Measurements from ENCODE around the gene BTBD10. TPM values are rescaled to one million over a fixed set of nuclear protein-coding genes. Genes with fewer than 3 reads are reported as not detected.

The BTBD10 gene
- total RNA-seq, 1 experiment from 2014 or later, result 23.3 TPM

DNA sequence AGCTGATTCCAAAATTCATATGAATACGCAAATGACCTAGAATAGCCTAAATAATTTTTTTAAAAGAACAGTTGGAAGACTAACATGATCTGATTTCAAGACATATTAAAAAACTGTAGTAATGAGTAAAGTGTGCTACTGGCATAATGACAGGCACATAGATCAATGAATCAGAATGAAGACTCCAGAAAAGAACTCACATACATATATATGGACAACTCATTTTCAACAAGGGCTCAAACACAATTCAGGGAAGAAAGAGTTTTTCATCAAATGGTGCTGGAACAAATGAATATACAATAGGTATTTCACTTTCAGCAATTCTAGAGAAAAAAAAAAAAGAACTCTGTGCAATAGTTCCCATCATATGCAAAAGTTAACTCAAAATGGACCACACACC lies 33.7 kb downstream of the BTBD10 start:
- Histone ChIP-seq H4K5ac (ENCODE audit: insufficient read length, low read depth, low read length) (no peak overlapping the region), H3K27ac (ENCODE audit: insufficient read length, low read depth, low read length) (no peak overlapping the region), H3K27me3 (ENCODE audit: insufficient read depth, low read length) (no peaks in the 10 kb centered on the region), H2BK12ac (ENCODE audit: insufficient read length, low read depth, low read length) (no peak overlapping the region), H4K8ac (replicated peaks; ENCODE audit: insufficient read length, low read depth, low read length) (no peak overlapping the region), H3K4me2 (ENCODE audit: insufficient read depth, insufficient read length, low read length) (no peak overlapping the region), H3K23ac (ENCODE audit: insufficient read length, low read depth, low read length) (no peak overlapping the region), H2AK5ac (ENCODE audit: insufficient read length, low read length) (no peak overlapping the region), H2BK120ac (ENCODE audit: low read depth, low read length, poor library complexity, severe bottlenecking) (no peak overlapping the region), H3K79me1 (ENCODE audit: insufficient read depth, low read depth, low read length, poor library complexity, severe bottlenecking) (no peaks in the 10 kb centered on the region), H3K56ac (ENCODE audit: insufficient read length, low read depth, low read length) (no peak overlapping the region), H3K4ac (ENCODE audit: low read depth, low read length) (no peak overlapping the region), H2AFZ (ENCODE audit: low read length) (no peak overlapping the region), H3K9ac (ENCODE audit: extremely low read depth, insufficient read length, low read length) (no peak overlapping the region), H2BK15ac (ENCODE audit: low read depth, low read length) (no peak overlapping the region), H3K4me1 (ENCODE audit: insufficient read depth, low read length) (no peaks in the 10 kb centered on the region), H3T11ph (ENCODE audit: low read length) (no peak overlapping the region), H3K14ac (ENCODE audit: insufficient read depth, low read length) (no peak overlapping the region), H3K79me2 (ENCODE audit: insufficient read depth, low read length) (no peaks in the 10 kb centered on the region; the same call in 1 of the 2 replicates), H2BK20ac (ENCODE audit: low read depth, low read length, poor library complexity, severe bottlenecking) (no peak overlapping the region), H2BK5ac (ENCODE audit: insufficient read length, low read length) (no peak overlapping the region), H4K91ac (ENCODE audit: insufficient read length, low read depth, low read length) (no peak overlapping the region), H3K18ac (ENCODE audit: insufficient read length, low read depth, low read length) (no peak overlapping the region), H3K23me2 (ENCODE audit: insufficient read length, low read depth, low read length, poor library complexity, severe bottlenecking) (no peaks in the 10 kb centered on the region), H4K20me1 (ENCODE audit: control insufficient read depth, insufficient read depth, insufficient read length) (no peaks in the 10 kb centered on the region), H3K9me3 (ENCODE audit: control insufficient read depth, low read depth, low read length) (no peaks in the 10 kb centered on the region)
- no CpG with 5 or more reads among the region's 1 CpG for WGBS (ENCODE audit: extremely low coverage, insufficient read length, low lambda C conversion rate)
- TF ChIP-seq CTCF (conservative IDR thresholded peaks at IDR 0.05), result no peak
- peaks cover 10 to 17% of the 10 kb centered on the region in 2 experiments for H3K4me1 Mint-ChIP-seq
- H3K4me3 Mint-ChIP-seq, result no peak overlapping the region
- H3K27me3 Mint-ChIP-seq (ENCODE audit: low read depth), result no peaks in the 10 kb centered on the region
- no peak for DNase-seq
- H3K27ac Mint-ChIP-seq, result no peak overlapping the region
- peaks cover 31 to 36% of the 10 kb centered on the region in 2 experiments for H3K9me3 Mint-ChIP-seq
- H3K36me3 Mint-ChIP-seq (ENCODE audit: insufficient read depth in 1 of 3, low read depth in 3 of 3), result peaks cover 17 to 48% (median 34%) of the 10 kb centered on the region in 3 experiments

Data from H9 (cell line).